ENCODE results near the gene STAG3.
A peak's percentile ranks its signal among the peaks of the same experiment; 100 is the strongest.

Gene STAG3

DNA sequence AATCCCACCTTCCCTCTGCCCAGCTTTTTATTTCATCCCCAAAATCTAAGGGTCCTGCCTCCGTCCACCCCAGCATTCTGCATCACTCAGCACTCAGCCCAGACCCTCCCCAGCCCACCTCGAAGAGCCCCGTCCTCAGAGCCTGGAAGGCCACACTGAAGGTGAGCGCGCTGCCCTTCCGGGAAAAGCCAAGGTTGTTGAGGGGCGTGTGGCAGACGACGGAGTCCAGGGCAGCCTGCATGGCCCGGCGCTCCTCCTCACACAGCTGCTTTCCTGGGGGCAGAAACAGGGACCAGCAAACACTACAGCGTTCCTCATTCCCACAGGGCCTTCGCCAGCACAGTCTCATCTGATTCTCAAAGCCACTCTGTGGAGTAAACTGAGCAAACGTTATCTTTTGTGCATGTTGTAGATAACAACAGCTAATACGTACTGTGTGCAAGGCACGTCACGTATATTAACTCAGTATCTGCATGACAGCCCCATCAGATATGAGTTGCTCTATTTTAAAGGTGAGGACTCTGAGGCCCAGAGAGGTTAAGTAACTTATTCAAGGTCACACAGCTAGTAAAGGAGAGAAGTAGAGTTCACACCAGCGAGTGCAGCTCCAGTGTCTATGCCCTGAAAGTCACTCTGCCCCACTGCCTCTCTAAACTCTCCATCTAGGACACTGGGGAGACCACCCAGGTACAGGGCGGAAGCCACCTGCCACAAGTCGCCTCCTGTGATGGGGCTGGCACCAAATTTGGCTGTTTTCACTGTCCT, 22.0 kb upstream of the STAG3 start:
- DNase-seq (ENCODE audit: low read depth, low spot score) = no peak

DNA sequence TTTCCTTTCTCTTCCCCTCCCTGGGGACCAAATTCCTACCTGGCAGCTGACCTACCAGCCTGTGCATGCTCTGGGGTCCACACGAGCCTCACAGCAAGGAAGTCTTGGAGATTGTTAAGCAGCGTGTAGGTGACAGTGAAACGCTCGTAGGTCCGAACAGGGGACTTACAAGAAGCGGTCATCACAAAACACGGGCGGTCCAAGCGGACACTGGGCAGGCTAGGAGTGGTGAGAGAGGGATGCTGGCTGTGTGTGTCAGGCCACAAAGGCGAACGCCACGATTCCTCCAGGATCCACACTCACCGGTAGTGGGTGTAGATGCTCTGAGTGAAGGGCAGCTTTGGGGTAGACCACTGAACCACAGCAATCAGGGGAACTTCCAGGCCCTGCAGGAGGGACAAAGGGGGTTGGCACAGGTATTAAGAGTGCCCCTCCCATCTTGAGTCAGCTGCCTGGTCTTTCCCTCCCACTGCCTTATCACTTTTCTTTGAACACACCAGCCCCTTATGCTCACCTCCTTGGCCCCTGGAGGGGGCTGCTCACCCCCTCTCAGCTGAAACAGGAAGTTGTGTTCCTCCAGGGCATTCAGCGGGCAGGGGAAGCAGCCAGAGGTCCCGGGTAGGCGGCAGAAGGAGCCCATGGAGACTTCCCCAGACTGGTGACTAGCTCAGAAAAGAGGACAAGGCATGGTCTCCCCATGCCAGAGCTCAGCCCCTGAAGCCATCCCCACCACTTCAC, 21.2 kb upstream of the STAG3 start:
- DNase-seq (ENCODE audit: low read depth, low spot score) = no peak

DNA sequence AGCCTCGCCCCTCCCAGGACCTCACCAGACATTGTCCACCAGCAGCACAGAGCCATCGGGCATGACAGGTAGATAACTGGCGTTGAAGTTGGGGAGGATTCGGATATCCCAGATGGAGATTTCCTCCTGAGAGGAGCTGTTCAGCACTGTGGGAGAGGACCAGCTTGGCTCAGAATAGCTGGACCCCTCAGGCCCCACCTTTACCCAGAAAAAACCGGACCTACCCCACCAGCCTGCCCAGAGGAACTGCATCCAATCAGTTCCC, 20.7 kb upstream of the STAG3 start:
- no peak for DNase-seq (ENCODE audit: low read depth, low spot score)

DNA sequence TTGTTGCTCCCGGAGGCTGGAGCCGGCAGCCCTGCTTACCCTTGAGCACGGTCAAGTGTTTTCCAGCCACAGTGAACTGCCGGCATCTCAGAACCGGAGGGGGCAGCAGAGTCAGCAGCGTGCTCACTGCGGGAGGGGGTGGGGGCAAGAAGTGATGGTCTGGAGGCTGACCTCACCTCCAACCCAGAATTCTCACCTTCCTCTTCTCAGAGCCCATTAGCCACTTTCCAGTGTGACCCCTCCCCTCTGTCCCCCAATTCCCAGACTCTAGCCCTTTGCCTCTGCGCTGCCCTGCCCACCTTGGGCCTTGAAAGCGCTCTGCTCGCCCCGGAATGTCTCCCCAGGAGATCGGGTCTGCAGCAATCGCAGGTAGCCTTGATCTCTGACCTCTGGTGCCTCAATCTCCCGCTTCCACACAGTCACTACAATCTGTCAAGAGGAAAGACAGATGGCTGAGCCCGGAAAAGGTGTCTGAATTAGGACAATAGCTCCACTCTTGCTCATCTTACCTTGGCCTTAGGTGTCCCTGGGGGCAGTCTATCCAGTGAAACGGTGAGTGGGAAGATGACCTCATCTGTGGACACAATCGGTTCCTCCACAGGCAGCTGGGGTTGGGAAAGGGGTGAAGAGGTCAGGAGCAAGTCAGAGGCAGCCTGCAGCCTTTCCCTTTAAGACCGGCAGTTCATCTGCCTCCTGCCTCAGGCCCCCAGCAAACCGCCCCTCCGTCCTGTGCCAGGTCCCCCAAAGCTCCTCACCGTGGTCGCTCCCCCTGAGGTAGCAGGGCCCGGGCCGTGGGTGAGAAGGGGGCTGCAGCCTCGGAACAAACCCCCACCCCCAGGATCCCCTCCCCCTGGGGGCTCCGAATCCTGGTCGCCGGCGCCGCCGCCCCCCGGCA, 20.1 kb upstream of the STAG3 start:
- no peak for DNase-seq (ENCODE audit: low read depth, low spot score)

DNA sequence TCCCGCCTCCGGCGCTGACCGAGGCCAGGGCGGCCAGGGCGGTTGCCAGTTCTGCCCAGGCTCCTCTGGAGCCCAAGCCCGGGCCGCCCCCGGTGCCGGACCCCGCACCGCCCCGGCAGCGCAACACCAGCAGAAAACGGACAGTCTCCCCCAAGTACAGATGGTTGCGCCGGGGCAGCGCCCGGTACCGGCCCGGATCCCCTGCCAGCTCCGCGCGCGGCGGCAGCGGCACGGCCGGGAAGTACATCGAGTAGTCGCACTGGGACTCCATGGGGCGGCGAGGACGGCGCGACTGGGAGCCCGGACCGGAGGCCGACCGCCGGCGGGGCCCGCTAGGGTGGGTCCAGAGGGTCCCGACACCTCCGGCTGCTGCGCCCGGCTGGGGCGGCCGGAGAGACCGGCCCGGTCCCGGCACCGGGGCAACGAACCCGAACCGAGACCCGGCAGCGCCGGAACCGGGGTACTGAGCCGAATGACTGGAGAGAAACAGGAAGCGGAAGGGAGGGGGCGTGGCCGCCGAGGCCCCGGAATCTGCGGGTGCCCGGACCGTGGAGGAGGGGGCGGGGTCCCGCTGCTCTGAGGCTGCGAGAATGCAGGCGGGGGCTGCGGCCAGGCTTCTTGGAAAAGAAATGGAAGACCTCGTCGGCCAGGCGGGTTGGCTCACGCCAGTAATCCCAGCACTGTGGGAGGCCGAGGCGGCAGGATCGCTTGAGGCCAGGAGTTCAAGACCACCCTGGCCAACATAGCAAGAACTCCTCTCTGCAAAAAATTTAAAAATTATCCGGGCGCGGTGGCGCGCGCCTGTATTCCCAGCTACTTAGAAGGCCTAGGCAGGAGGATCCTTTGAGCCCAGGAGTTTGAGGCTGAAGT, 19.3 kb upstream of the STAG3 start, which contains the start of gene TRAPPC14:
TRAPPC14 (minus strand) TSS at position 495 of the 870 bp plus-strand sequence; CDS start at position 271, 224 bp downstream.
- peak; percentile 74 for DNase-seq (ENCODE audit: low read depth, low spot score)

DNA sequence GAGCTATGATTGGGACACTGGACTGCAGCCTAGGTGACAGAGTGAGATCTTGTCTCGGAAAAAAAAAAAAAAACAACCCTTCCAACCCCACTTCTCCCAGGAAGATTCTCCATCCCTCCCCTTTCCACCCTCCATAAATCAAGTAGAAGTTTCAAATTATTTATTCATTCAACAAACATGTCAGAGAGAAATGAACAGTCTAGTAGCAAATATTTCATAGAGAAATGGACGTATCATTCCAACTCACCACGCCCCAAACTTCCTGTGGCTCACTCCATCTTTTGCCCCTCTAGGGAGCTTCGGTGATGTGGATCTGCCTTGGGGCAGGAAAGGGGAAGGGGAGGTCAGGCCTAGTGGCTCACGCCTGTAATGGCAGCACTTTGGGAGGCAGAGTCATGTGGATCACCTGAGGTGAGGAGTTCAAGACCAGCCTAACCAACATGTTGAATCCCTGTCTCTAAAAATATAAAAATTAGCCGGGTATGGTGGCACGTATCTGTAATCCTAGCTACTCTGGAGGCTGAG, 18.6 kb upstream of the STAG3 start:
- no peak for DNase-seq (ENCODE audit: low read depth, low spot score)

DNA sequence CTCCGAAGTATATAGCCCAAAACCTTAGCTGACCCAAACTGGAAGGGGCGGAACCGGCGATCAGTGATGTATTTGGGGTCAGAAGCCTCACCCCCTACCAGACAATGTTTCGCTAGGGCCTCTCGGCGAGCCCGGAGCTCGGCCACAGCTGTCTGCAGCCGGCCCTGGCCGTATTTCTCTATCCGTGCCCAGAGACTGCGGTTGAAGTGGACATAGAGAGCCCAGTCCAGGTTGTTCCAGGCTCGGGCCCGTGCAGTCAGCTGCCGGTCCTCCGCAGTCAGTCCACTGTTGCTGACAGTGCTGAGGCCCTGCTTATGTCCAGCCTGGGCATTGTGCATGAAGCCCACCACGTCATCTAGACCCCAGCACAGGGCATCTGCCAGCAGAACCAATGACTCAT, 17.7 kb upstream of the STAG3 start:
- no peak for DNase-seq (ENCODE audit: low read depth, low spot score)

DNA sequence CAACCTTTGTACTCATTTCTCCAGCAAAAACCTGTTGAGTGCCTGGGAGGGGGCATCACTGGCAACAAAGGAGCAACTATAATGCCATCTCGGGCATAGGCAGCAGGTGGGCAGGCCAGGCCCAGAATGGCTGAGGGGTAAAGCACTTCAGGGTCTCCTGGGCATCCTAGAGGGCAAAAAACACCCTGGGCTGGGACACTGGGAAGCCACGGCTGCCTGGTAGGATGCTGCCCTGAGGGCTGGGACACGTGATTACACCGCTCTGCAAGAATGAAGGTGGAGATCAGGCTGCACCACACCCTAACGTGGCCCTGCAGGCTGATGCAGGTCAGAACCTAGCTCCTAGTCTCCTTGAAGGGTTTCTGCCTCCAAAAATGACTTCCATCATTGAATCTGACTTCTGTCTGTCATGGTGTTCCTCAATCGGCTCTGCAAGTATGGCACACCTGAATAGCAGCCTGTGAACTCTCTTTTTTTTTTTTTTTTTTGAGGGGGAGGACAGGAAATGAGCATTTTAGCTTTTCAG, 14.6 kb upstream of the STAG3 start:
- DNase-seq (ENCODE audit: low read depth, low spot score) = no peak

DNA sequence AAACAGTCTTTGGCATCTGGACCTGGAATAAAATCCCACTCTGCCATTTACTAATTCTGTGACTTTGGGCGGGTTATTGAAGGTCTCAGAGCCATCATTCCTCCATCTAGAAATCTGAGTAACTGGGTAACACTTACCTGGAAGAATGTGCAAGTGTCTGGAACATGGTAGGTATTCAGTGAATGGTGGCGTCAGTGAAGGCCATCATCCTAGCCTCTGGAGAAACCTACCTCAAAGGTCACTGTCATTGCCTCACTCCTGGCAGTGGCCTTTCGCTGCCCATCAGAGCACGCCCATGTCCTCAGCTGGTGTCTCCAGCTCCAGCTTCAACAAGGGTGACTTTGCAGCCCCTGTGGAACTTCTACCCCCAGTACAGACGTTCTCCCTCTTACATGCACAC, 13.8 kb upstream of the STAG3 start:
- no peak for DNase-seq (ENCODE audit: low read depth, low spot score)

DNA sequence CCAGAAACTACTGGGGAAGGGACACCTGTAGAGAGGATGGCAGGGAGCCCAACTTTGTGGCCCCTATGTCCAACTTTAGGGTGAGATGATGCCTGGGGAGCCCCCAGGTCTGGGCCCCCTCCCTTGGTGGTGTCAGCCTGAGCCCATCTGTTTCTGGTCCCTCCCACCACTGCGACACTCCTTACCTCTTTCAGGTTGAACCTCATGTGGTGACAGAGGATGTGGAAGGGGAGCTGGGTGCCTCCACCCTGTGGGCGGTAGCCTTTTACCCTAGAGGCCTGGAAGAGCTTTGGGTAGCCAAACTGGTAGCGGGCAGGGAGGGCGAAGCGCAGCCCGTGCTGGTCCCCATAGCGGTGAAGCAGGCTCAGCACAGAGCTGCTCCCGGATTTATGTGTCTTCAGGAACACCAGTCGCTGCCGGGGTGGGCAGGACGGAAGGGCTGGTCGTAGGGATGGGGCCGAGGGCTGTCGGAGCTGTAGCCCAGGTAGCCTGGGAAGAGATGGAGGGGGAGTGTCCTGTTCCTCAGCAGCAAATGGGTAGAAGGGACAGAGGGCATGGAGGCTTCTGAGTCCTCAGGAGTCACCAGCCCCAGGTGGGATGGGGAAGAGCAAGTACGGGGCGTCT, 11.3 kb upstream of the STAG3 start:
- no peak for DNase-seq (ENCODE audit: low read depth, low spot score)

DNA sequence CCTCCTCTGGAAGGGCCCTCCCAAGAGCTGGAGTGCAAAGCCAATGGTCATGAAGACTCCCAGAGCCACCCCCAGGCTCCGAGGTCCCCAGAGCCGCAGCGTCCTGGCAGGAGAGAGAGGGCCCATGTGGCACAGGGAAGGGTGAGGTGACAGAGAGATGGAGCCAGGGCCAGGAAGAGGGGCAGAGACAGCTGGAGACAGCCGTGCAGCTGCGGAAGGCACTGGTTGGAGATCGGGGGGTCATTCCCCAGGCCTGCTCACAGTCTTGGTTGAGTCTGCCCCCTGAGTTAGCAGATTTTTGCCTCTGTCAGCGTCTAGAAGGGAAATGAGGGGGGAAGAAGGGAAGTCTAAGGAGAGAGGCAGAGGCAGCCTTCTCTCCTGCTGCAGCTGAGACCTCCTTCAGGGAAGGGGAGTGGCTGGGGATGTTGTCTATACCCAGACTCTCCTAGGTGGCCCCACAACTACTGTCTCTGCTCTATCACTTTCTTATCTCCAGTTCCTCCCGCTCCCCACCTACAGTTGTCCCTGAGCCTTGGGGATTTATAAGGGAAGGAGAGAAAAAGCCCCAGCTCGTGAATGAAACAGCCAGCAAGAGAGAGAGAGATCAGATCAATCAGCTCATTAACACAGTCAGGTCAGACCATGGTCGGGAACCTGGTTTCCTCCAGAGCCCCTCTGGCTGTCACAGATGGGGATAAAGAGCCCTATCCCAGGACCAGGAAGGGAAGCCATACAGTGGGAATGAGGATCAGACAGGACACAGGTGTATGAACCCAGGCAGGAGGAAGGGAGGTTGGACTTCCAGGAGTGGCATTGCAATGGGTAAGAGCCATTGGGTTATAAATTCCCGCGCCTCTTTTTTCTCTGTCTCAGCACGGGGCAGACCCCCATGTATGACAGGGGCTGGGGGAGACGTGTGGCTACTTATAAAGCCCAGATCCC, 10.5 kb upstream of the STAG3 start:
- no peak for DNase-seq (ENCODE audit: low read depth, low spot score)

DNA sequence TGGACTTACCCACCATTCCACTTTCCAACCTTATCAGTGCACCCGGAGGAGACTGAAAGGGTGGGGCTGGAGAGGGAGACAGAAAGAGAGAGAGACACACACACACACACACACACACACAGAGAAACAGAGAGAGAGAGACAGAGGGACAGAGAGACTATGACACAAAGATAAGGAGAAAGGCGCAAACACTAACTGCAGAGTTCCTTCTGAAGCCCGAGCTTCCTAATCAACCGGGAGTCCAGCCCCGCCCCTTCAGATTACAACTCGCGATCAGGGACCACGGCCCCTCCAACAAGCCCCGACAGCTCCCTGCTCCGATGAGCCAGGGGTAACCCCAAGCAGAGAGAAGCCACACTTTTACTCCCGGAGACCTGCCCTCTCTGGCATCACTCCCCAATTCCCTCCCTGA, 9.8 kb upstream of the STAG3 start:
- DNase-seq (ENCODE audit: low read depth, low spot score) = no peak

DNA sequence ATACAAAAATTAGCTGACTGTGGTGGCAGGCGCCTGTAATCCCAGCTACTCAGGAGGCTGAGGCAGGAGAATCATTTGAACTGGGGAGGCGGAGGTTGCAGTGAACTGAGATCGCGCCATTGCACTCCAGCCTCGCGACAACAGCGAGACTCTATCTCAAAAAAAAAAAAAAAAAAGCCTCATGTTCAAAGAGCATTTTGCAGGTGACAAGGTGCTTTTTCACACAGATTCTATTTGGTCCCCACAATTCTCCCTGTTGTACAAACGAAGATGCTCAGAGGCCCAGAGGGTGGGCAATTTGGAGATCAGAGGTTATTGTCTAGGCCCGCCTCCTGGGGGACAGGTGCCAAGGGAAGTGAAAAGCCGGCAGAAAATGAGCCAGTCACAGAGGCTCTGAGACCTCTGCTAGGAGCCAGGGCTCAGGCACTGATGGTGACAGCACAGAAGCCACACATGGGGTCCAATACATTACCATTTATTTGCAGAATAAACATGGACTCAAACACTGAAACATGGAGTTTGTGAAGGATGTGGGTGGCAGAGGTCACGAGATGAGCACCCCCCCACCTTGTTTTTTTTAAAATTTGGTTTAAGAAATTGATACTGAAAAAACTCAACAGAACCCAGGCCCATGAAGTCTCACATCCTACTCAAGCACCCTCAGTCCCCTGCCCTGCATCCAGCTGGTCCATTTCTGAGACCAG, 8.4 kb upstream of the STAG3 start:
- no peak for DNase-seq (ENCODE audit: low read depth, low spot score)

DNA sequence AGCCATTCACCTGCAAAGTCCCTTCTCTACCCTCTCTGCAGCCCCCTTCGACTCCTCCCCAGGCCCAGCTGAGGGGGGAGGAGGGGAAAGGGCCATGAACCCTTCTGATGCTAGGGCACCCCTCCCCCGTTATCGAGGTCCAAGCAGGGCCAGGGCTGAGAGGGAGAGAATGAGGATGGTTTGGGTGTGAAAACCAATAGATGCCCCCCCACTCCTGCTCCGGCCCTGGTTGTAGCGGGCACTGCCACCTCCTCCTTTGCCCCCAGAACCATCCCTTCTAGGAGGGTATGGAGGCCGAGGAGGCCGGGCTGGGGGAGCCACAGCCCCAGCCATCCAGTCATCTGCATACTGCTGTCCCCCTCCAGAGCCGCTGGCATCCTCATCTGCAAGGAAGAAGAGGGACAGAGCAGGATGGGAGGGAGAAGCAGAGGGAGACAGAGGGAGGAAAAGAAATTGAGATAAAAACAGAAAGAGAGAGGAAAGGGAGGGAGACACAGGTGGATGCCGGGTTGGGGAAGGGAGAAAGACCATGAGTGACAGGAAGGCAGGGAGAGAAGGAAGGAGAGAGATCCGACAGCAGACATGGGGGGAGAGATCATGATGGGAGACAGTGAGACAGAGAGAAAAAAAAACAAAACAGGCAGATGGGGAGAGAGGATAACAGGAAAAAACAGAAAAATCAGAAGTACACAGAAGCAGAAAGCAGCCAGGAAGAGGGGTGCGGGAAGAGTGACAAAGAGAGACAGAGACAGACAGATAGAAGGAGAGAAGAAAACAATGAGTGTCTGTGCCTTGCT, 7.4 kb upstream of the STAG3 start:
- DNase-seq (ENCODE audit: low read depth, low spot score) = no peak

DNA sequence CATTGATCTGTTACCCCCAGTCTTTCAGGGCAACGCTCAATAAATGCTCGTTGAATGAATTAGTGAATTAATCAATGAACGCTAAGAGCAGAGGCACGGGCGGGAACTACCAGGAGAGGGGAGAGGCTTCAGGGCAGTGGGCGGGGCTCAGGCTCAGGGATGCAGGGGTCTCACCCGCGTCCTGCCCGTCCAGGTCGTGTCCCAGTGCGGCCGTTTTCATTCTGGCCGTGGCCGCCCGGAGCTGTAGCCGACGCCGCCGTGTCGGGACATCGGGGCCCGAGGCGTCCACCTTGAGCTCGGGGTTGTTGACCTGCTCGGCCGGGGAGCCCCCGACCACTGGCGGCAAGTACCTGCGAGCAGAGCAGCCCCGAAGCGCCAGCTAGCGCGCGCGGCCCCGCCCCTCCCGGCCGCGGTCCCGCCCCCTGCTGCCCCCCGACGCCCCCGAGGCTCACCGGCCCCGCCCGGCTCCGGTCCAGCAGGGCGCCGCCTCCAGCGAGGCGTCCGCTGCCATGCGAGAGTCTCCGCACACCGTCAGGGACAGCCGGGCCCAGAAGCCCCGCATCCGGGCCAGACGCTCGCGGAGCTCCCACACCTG, 6.5 kb upstream of the STAG3 start:
- DNase-seq (ENCODE audit: low read depth, low spot score) = no peak

DNA sequence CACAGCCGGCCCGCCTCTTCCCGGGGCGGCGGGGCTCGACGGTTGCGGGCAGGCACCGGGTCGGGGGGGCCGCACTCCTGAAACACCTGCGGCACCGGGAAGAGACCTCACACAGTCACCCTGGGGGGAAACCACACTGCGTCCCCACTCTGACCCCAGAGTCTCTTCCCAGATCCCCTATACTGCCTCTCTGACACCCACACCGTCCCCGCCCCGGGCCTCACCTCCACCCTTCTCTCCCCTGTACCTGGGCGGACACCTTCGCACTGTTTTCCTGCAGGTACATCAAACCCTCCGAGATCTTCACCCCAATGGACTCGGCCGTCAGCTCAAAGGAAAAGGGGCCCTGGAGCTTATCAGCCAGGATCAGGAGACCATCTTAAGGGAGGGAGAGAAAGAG, 5.9 kb upstream of the STAG3 start:
- DNase-seq (ENCODE audit: low read depth, low spot score) = no peak

DNA sequence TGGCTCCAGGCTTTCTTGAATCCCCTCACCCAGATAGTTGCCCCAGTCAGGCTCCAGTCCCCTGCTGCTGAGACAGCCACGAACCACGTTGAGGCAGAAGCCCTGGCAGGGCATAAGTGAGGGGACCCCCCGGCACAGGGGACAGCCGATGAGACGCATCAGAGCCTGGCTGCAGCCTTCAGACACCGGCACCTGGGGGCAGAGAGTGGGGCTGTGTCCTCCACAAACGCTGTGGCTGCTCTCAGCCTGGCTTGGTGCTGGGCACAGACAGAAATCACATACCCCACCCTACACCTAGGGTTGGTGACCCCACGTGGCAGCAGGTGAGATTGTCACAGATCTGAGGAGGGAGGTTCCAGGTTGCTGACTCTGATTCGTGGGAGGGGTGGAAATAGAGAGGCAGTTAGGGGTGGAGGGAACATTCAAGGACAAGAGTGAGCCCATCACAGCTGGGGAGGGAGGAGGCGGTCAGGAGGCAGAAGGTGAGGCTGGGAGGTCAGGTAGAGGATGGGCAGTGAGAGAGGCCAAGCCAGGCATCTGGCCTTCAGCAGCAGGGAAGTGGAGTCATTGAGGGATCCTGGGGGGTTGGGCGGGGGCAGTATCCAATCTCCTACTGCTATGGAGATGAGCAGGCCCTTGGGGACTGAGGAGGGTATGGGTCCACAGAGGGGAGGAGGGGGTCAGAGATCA, 3.8 kb upstream of the STAG3 start:
- DNase-seq (ENCODE audit: low read depth, low spot score) = no peak

Measured in iPS DF 19.7 (cell line).